Left forelimb (tissue), 1 donor: ENCODE data around the gene NFIA.

Experiments
- DNase-seq: peaks from one replicate; pipeline ENCODE4 v3.0.0-alpha.2; 2018; ENCODE audit warnings: low spot score

NFIA gene

DNA sequence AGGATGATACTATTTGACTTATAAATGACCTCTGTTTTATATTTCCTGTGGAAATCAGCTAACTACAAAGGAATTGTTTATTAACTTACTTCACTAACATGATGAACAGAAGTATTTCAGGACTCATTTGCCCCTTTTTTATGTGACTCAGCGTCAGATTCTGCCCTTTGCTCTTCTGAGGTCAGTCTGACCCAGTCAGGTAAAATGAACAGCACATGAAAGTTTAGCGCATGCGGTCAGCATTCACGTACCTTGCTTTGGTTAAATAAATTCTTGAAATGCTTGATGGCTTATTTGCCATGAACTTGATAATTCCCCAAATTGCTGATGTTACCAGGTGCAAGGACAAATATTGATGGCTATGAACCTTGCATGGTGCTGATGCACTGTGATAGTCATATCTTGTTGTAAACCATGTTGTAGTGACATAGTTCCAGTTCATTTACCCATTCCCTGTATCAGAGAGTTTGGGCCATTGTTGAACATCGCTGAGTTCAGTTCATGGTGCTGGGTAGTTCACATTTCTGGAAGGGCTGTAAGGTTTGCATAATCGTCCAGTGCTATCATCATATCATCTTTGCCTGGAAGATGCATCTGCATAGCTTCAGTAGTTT is 133.4 kb downstream of the NFIA start:
- no peak for DNase-seq

DNA sequence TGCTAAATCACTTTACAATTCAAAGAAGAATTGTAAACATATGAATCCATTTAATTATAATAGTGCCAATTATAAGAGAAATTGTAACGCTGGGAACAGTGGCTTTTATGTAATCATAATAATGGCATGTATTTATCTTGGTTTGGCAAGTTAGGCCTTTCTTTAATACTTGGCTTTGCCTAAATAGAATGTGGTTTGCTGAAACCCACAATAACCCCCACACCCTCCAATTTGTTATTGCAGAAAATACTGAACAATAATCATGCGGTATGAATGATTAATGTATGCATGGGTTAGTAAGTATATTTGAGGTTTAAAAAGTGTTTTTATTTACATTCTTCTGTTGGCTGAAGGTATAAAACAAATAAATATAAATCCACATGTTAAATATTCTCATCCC is 138.2 kb downstream of the NFIA start:
- DNase-seq = no peak

- DNase-seq = no peak
These were observed 139.3 kb downstream of the NFIA start for GRCh38 chr1:61221642-61222041.

DNA sequence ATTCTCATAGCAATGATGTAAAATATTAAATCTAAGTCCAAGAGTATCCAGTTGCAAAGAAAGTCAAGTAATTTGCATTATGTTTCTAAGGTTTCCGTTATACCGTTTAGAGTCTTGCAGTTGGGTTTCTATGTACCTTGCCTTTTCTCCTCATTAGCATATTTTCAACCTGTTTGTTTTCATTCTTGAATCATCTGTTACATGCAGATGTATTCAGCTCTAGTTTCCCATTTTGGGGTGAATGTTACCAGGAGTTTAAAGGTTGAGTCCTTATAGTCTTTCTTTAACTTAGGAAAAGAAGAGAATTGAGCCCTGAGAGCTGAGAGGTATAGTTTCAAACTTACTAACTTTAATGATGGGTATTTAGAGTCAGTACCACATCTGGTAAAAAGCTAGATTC is 139.9 kb downstream of the NFIA start:
- no peak for DNase-seq

DNA sequence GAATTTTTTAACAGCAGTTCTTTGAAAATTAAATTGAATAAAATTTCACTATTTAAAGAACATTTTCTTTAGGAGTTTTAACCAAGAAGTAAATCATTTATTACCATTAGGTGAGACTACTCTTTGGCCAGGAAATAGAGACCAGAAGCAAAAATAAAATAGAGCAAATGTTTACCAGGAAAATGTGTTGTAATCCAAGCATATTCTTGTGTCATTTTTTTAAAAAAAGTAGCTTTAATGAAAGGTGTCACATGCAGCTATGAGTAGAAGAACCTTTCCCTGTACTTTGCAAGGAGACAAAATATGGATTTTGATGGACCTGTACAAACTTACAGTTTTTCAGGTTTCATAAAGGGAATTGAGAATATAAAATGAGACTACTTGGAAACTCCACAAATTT is 140.8 kb downstream of the NFIA start:
- no peak for DNase-seq

- DNase-seq = no peak
These were observed 142.2 kb downstream of the NFIA start for GRCh38 chr1:61224609-61225008.

GRCh38 chr1:61225478-61225877 is 143.1 kb downstream of the NFIA start:
- no peak for DNase-seq

GRCh38 chr1:61226791-61227567 is 144.6 kb downstream of the NFIA start:
- DNase-seq = no peak

DNA sequence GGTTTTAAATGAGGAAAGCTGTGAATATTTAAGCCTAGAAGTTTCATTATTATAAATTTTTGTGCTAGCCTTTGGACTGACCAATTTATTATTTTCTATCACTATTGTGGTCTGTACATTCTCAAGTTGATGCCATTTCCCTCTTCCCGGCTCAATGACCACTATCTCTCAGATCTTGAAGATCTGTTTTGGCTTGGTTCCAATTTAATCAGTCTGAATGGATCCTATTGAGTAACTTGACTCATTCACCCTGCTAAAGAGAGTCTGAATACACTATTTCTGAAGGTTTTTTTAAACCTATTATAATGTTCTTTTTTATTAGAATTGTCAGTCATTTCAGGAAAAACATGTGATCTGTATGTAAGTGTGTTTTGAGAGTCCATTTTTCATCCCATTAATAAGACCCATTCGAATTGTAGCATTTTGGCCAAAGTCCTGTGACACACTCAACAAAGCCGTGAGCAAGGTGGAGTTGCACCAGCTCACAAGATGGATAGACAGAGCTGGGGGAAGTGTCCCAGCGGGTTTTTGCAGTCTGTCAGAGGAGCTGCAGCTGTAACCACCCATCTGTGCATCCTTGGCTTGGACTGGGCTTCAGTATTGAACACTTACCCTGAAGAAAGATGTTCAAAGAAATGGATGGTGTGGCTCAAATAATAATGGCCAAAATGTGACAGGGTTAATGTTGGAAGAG is 145.6 kb downstream of the NFIA start:
- no peak for DNase-seq

GRCh38 chr1:61230523-61230922 is 148.2 kb downstream of the NFIA start:
- DNase-seq = no peak

DNA sequence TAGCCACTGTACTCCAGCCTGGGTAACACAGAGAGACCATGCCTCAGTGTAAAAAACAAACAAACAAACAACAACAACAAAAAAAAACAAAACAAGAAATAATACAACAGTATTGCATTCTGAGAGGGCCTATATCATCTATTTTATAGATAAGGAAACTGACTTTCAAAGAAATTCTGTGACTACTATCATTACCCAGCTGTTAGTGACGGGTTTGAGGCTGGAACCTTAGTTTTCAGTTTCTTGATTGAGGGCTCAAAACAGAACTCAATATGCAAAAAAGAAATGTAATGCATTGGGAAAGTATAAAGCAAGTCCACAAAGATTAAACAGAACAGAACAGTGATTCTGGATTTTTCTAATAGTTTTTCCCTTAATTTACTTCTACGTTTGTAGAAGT is 149.4 kb downstream of the NFIA start:
- no peak for DNase-seq

- no peak for DNase-seq
These were observed 150.8 kb downstream of the NFIA start for GRCh38 chr1:61233121-61233660.

- no peak for DNase-seq
These were observed 152.2 kb downstream of the NFIA start for GRCh38 chr1:61234587-61234919.

DNA sequence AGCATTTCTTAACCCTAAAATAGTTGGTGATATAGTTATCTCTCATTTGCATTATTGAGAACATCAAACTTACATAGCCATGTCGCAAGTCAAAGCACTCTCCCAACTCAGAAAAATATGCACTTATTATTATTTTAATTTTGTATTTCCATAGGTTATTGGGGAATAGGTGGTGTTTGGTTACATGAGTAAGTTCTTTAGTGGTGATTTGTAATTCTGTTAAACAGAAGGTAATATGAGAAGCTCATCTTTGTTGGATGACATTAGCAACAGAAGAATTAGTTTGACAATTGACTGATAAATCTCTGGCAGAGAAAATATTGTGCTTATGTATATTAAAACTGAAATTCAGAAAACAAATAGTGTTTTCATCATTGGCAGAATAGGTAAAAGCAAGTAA is 154.8 kb downstream of the NFIA start:
- DNase-seq = no peak

GRCh38 chr1:61237659-61238358 is 155.4 kb downstream of the NFIA start:
- no peak for DNase-seq

DNA sequence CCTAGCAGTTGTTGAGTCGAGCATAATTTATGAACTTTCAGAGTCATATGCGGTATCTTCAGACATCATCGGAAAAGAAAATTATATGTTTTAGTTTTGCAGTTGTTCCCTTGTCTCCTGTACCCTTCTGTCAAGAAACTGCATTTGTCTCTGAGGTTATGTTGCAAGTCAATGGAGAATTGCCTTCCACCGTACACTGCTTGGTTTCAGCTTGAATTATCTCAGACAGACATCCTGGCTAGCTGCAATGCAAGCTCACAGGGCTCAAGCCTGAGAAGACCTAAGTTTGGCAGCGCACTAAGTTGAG is 156.0 kb downstream of the NFIA start:
- no peak for DNase-seq

GRCh38 chr1:61240878-61241277 is 158.5 kb downstream of the NFIA start:
- DNase-seq = no peak

- no peak for DNase-seq
These were observed 159.1 kb downstream of the NFIA start for GRCh38 chr1:61241411-61241838.

GRCh38 chr1:61241973-61242381 is 159.6 kb downstream of the NFIA start:
- no peak for DNase-seq

- no peak for DNase-seq
These were observed 161.8 kb downstream of the NFIA start for GRCh38 chr1:61244114-61244513.

DNA sequence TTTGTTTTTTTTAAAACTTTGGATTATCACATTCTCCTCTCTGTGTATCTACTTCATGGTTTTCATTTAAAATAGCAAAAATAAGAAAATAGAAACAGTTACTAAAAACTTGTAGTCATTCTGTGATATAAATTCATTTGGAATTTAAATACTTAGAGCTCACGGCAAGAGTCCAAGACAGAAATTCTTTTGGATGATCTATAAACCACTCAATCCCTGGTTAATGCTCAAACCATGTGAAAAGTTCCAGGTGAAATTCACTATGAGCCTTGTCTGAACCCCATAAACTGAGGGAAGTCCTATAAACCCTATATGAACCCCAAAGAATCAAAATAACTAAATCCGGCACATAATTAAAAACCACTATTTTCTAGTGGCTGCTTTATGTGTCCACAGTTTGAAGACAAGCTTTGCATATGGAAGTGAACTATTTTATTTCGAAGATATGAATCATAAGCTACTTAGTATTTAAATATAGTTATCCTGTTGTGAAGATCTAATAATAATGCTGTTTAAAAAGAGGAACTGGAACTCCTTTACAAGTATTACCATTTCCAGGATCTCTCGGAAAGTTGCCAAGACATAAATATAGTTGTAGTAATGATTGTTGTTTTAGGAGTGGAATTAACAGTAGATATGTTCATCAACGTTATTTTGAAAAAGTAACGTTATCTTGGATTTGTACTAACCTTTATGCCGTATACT is 163.5 kb downstream of the NFIA start:
- no peak for DNase-seq
